ENCODE data around the gene CD22.
"Not testable (repeated sequence)": the region's sequence is repeated elsewhere in the genome, so short reads cannot be mapped to it uniquely, and the experiment has no call there.

Gene CD22

DNA sequence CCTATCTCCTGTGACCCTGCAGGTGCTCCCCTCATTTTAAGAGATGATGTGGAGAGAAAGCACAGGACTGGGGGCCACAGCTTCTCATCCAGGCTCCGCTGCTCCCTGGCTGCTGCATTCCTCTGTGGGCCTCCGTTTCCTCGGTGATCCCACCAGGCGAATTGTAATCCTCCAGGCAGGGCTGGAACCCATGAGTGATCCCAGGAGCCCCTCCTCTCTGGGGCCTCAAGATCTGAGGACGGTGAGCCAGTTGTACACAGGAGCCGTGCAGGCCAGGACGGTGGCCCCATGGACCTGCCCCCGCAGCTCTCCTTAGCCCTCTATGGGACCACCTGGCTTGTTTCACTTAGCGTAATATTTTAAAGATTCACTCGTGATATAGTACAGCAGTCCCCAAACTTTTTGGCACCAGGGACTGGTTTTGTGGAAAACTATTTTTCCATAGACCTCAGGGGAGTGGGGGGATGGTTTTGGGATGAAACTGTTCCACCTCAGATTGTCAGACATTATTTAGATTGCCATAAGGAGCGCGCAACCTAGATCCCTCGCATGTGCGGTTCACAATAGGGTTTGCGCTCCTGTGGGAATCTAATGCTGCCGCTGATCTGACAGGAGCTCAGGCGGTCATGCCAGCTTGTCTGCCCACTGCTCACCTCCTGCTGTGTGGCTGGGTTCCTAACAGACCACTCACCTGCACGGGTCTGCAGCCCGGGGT is 34.9 kb downstream of the CD22 start:
- Mint-ChIP-seq H3K9me3 (no peaks in the 10 kb centered on the region), H3K36me3 (no peaks in the 10 kb centered on the region), H3K27ac (no peak overlapping the region), H3K4me3 (no peak overlapping the region), H3K4me1 (no peaks in the 10 kb centered on the region)
- DNase-seq (ENCODE audit: low spot score in 2 of 2) (no peak), ATAC-seq (no peak)

DNA sequence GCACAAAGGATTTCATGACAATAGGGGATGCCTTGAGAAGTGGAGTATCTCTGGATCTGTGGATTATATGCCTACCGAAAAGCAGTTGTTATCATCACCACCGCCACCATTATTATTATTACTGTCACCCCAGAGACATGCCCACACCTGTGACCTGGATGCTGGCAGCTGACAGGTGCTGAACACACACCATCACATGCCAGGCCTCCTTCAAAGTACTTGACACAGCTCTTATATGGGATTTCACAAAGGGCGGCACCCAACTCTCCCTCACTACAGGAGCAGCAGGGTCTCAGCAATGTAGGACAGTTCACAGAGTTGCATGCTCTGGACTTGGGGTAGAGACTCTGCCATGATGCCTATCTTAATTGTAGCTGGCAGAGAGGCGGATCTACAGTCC is 36.3 kb downstream of the CD22 start:
- ATAC-seq (no peak), DNase-seq (ENCODE audit: low spot score in 2 of 2) (no peak)
- Mint-ChIP-seq H3K9me3 (no peaks in the 10 kb centered on the region), H3K4me3 (no peak overlapping the region), H3K4me1 (no peaks in the 10 kb centered on the region), H3K27ac (no peak overlapping the region), H3K36me3 (no peaks in the 10 kb centered on the region)

DNA sequence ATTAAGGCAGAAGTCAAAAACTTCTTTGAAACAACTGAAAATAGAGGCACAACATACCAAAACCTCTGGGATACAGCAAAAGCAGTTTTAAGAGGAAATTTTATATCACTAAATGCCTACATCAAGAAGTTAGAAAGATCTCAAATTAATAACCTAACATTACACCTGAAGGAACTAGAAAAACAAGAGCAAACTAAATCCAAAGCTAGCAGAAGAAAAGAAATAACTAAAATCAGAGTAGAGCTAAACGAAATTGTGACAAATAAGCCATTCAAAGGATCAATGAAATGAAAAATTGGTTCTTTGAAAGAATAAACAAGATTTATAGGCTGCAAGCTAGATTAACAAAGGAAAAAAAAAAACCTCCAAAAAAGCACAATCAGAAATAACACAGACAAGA is 39.4 kb downstream of the CD22 start:
- Mint-ChIP-seq H3K9me3 (no peaks in the 10 kb centered on the region), H3K27ac (no peak overlapping the region), H3K36me3 (no peaks in the 10 kb centered on the region), H3K4me3 (no peak overlapping the region), H3K4me1 (no peaks in the 10 kb centered on the region)
- no peak for DNase-seq (ENCODE audit: low spot score in 2 of 2)
- no peak for ATAC-seq

DNA sequence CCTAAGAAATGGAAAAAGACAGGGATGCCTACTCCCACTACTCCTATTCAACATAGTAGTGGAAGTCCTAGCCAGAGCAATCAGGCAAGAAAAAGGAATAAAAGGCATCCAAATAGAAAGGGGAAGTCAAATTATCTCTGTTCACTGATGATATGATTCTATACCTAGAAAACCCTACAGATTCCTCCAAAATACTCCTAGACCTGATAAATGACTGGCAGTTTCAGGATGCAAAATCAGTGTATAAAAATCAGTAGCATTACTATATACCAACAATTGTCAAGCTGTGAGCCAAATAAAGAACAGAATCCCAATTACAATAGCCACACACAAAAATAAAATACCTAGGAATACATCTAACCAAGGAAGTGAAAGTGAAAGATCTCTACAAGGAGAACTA is 40.5 kb downstream of the CD22 start:
- Mint-ChIP-seq H3K27ac (no peak overlapping the region), H3K4me3 (no peak overlapping the region), H3K4me1 (peaks cover 10% of the 10 kb centered on the region), H3K36me3 (no peaks in the 10 kb centered on the region), H3K9me3 (no peaks in the 10 kb centered on the region)
- ATAC-seq (no peak), DNase-seq (ENCODE audit: low spot score in 2 of 2) (no peak)

DNA sequence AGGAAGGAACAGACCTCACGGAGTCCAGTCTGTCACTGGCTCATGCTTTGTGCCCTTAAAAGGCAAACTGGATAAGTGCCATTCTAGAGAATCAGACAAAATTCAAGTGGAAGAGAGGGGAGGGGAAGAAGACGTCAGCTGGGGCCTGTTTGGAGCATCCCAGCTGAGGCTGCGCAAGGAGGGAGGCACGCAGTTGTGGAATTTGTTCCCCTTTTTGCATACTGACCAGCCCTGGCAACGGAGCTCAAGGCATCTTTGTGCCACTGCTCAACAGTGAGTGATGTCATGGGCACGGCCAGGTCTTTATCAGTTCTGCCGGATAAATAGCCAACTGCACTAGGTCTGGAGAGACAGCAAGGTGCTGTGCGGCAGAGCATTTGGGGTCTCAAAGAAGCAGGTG is 41.7 kb downstream of the CD22 start, which contains the start of gene GPR42:
Gene GPR42 (plus strand): TSS at position 347 of the 400 bp plus-strand sequence. CDS start 292 bp downstream, outside the sequence.
- Mint-ChIP-seq H3K36me3 (no peaks in the 10 kb centered on the region), H3K9me3 (no peaks in the 10 kb centered on the region), H3K4me1 (peaks cover 22% of the 10 kb centered on the region), H3K27ac (peak within 1 kb of the TSS; percentile 57), H3K4me3 (no peak within 1 kb of the TSS)
- ATAC-seq (no peak), DNase-seq (ENCODE audit: low spot score in 2 of 2) (no peak)

DNA sequence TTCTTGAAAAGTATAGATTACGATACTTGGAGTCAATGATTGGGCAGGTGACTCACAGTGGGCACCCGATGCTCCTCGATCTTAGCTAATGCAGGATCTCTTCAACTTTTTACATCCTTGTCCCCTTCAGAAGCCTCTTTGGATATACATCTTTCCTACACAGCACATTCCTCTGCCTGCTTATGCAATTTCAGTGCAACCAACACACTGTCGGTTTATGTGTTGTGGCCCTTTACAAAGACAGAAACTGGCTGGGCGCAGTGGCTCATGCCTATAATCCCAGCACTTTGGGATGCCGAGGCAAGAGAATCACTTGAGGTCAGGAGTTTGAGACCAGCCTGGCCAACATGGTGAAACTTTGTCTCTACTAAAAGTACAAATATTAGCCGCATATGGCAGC is 44.5 kb downstream of the CD22 start:
- no peak for ATAC-seq
- H3K9me3 Mint-ChIP-seq, result peaks cover 3% of the 10 kb centered on the region
- peak overlapping the region; percentile 44 for H3K27ac Mint-ChIP-seq

DNA sequence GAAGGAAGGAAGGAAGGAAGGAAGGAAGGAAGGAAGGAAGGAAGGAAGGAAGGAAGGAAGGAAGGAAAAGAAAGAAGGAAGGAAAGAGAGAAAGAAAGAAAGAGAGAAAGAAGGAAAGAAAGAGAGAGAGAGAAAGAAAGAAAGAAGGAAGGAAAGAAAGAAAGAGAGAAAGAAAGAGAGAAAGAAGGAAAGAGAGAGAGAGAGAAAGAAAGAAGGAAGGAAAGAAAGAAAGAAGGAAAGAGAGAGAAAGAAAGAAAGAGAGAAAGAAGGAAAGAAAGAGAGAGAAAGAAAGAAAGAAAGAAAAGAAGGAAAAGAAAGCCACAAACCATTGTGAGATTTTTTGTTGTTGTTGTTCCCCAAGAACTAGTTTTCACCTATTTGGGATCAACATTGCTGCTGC is 45.0 kb downstream of the CD22 start:
- H3K36me3 Mint-ChIP-seq; H3K9me3 Mint-ChIP-seq; H3K4me3 Mint-ChIP-seq; DNase-seq (ENCODE audit: low spot score in 2 of 2); ATAC-seq: not testable (repeated sequence)
- Mint-ChIP-seq H3K4me1 (peaks cover 32% of the 10 kb centered on the region), H3K27ac (peak overlapping the region; percentile 44)

More for the DNA sequence above, 44.5 kb downstream of the CD22 start:
- DNase-seq (ENCODE audit: low spot score in 2 of 2), result no peak
- peaks cover 4% of the 10 kb centered on the region for H3K36me3 Mint-ChIP-seq
- H3K4me3 Mint-ChIP-seq, result no peak overlapping the region
- H3K4me1 Mint-ChIP-seq, result peaks cover 32% of the 10 kb centered on the region

DNA sequence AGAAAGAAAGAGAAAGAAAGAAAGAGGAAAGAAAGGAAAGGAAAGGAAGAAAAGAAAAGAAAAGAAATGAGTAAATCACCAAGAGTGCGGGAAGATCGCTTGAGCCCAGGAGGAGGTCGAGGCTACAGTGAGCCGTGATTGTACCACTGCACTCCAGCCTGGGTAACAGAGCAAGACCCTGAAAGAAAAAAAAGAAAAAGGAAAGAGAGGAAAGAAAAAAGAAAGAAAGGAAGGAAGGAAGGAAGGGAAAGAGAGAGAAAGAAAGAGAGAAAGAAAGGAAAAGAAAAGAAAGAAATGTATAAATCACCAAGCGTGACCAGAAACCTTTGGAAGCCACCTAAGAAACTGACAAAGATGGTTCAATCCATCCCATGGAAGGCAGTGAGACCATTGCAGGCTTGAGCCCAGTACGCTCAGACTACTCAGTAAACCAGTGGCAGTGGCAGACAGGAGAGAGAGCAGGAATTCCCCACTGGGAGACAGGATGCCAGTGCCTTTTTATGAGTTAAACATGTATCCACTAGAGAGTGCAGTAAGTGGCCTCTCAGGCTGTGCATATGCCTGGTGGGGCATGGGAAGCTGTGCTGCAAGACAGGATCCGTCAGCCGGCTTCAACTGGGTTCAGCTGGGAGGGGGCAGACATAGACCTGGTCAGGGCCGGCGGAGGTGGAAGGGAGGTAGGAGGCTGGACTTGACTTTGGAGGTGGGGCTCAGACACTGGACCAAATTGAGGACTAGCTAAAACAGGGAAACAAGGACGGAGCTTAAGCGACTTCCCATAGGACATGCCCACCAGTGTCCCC is 46.7 kb downstream of the CD22 start:
- DNase-seq (ENCODE audit: low spot score in 2 of 2), result no peak
- Mint-ChIP-seq H3K4me1 (peaks cover 32% of the 10 kb centered on the region), H3K4me3 (peak overlapping the region; percentile 24), H3K36me3 (peaks cover 4% of the 10 kb centered on the region), H3K27ac (peak overlapping the region; percentile 78), H3K9me3 (peaks cover 3% of the 10 kb centered on the region)
- ATAC-seq, result no peak

DNA sequence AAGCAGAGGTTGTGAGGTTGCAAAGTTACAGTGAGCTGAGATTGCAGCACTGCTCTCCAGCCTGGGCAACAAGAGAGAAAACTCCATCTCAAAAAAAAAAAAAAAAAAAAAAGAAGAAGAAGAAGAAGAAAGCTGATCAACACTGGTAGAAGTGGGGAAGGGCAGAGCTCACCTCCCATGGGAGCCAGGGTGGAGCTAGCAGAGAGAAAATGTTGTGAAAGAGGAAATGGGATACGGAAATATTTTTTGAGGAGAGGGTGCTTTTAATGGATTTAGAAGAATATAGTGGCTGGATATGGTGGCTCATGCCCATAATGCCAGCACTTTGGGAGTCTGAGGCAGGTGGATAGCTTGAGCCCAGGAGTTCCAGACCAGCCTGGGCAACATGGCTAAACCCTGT is 48.7 kb downstream of the CD22 start:
- no peak overlapping the region for H3K27ac Mint-ChIP-seq
- peaks cover 3% of the 10 kb centered on the region for H3K9me3 Mint-ChIP-seq
- H3K4me1 Mint-ChIP-seq, result peaks cover 38% of the 10 kb centered on the region
- ATAC-seq (no peak), DNase-seq (ENCODE audit: low spot score in 2 of 2) (no peak)
- H3K36me3 Mint-ChIP-seq, result peaks cover 4% of the 10 kb centered on the region
- H3K4me3 Mint-ChIP-seq, result no peak overlapping the region

DNA sequence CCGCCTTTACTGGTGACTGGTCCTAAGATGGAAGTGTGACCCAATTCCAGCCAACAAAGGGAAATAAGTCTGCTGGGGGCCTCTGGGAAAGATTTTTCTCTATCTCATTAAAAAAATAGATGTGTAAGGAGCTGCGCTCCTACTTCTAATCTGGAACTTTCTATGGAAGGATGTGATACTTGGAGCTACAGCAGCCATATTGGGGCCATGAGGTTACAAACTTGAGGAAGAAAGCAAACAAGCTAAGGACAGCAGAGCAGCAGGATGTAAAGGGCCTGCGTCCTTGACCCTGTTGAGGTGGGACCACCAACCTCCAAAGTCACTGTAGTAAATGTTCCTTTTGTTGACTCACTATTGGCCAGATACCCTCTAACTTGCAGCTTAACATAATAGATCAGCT is 49.4 kb downstream of the CD22 start:
- H3K4me3 Mint-ChIP-seq, result no peak overlapping the region
- peaks cover 38% of the 10 kb centered on the region for H3K4me1 Mint-ChIP-seq
- DNase-seq (ENCODE audit: low spot score in 2 of 2), result no peak
- ATAC-seq, result no peak
- no peak overlapping the region for H3K27ac Mint-ChIP-seq
- H3K9me3 Mint-ChIP-seq, result peaks cover 3% of the 10 kb centered on the region
- peaks cover 4% of the 10 kb centered on the region for H3K36me3 Mint-ChIP-seq

DNA sequence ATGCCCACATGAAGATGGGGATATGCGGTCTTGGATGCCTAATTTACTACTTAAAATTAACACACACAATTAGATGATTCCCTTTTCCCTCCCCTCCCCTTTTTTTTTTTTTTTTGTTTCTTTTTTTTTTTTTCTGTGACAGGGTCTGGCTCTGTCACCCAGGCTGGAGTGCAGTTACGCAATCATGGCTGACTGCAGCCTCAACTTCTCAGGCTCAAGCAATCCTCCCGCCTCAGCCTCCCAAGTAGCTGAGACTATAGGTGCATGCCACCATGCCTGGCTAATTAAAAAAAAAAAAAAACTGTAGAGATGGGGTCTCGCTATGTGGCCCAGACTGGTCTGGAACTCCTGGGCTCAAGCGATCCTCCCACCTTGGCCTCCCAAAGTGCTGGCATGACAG is 50.6 kb downstream of the CD22 start:
- H3K4me3 Mint-ChIP-seq; H3K27ac Mint-ChIP-seq; H3K9me3 Mint-ChIP-seq; DNase-seq (ENCODE audit: low spot score in 2 of 2); H3K36me3 Mint-ChIP-seq; ATAC-seq: not testable (repeated sequence)
- H3K4me1 Mint-ChIP-seq, result peaks cover 27% of the 10 kb centered on the region

DNA sequence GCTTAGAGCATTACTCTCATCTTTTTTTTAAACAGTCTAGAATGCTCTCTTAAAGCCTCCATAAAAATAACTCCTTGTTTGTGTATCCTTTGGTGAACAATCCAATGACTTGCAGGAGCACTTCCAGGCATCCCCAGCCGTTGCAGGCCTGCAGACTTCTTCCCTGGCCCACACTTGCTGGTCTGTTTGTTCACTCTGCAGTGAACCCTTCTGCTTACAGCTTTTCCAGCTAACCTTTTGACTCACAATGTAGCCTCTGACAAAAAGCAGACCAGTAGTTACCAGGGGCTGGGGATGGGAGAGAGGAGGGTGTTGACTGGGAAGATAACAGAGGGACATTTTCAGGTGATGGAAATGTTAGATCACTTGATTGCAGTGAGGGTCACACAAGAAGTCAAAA is 51.0 kb downstream of the CD22 start:
- H3K4me3 Mint-ChIP-seq, result no peak overlapping the region
- peaks cover 3% of the 10 kb centered on the region for H3K9me3 Mint-ChIP-seq
- H3K27ac Mint-ChIP-seq, result no peak overlapping the region
- DNase-seq (ENCODE audit: low spot score in 2 of 2) (no peak), ATAC-seq (no peak)
- H3K4me1 Mint-ChIP-seq, result peaks cover 23% of the 10 kb centered on the region
- peaks cover 4% of the 10 kb centered on the region for H3K36me3 Mint-ChIP-seq

DNA sequence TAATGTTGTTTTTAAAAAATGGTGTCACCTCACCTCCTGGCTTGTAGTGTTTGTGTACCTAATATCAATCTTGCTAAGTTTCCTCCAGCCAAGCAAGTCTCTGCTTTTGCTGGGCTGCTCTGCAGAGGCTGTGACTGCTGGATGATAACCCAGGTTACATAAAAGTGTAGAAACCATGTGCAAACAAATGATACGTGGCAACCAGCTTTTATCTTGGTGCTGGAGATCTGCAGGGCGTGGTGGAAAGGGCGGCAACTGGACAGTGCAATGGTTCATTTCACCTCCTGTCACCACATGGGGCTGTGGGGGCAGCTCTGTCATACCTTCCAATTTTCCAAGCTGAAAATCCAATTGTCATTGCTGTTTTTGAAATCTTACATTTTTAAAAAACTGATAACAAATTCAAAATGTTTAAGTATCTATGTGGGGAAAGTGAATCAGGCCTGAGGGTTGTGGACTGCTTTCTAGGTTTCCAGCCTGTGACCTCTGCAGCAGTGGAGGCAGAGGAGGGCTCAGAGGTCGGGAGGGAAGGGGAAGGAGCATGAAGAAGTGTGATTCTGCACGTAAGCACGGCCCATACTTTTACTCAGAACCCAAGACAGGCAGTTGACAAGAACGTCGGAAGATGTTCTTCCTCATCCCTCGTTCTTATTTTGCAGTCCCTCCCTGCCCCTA is 51.6 kb downstream of the CD22 start:
- no peak overlapping the region for H3K27ac Mint-ChIP-seq
- H3K4me1 Mint-ChIP-seq, result peaks cover 17% of the 10 kb centered on the region
- no peak overlapping the region for H3K4me3 Mint-ChIP-seq
- H3K36me3 Mint-ChIP-seq, result peaks cover 4% of the 10 kb centered on the region
- DNase-seq (ENCODE audit: low spot score in 2 of 2) (no peak), ATAC-seq (no peak)
- peaks cover 3% of the 10 kb centered on the region for H3K9me3 Mint-ChIP-seq

DNA sequence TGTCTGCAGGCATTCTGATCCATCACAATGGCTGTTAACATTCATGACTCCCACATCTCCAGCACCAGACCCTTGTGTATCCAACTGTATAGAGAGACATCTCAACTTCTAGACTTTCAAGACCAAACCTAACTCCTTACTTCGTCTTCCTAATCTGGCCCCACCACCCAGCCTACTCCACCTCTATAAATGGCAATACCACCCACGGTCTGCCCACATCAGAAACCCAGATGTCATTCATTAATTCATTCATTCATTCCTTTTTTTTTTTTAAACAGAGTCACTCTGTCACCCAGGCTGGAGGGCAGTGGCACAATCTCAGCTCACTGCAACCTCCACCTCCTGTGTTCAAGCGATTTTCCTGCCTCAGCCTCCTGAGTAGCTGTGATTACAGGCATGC is 52.3 kb downstream of the CD22 start:
- DNase-seq (ENCODE audit: low spot score in 2 of 2) (no peak), ATAC-seq (no peak)
- H3K4me1 Mint-ChIP-seq, result peaks cover 11% of the 10 kb centered on the region
- no peaks in the 10 kb centered on the region for H3K36me3 Mint-ChIP-seq
- H3K4me3 Mint-ChIP-seq, result no peak overlapping the region
- H3K9me3 Mint-ChIP-seq, result peaks cover 3% of the 10 kb centered on the region
- no peak overlapping the region for H3K27ac Mint-ChIP-seq

DNA sequence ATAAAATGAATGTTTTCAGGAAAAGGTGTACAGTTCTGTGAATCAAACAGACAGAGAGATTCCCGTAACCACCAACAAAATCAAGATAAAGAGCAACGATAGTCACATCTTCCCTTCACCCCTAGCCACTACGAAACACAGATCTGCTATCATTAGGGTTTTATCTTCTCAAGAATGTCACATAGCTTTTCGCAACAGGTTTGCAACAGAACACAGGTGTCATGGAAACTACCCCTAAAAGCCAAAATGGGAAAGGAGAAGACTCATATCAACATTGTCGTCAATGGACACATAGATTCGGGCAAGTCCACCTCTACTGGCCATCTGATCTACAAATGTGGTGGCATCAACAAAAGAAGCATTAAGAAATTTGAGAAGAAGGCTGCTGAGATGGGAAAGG is 52.9 kb downstream of the CD22 start:
- no peak for DNase-seq (ENCODE audit: low spot score in 2 of 2)
- ATAC-seq, result no peak
- H3K27ac Mint-ChIP-seq, result no peak overlapping the region
- no peak overlapping the region for H3K4me3 Mint-ChIP-seq
- H3K9me3 Mint-ChIP-seq, result peaks cover 6% of the 10 kb centered on the region
- no peaks in the 10 kb centered on the region for H3K36me3 Mint-ChIP-seq
- H3K4me1 Mint-ChIP-seq, result peaks cover 10% of the 10 kb centered on the region
